Stimulated activated CD8-positive, alpha-beta memory T cell treated with anti-CD3 and anti-CD28 coated beads, Interleukin-15, amount 100 ng/mL, for 4 hours (primary cell): ENCODE data around the gene CDH15.
"Not testable (repeated sequence)": the region's sequence is repeated elsewhere in the genome, so short reads cannot be mapped to it uniquely, and the experiment has no call there.

Source experiments
- DNase-seq, 2 donors: peaks; one replicate each; pipeline ENCODE4 v3.0.0-alpha.2; 2020; ENCODE audit warnings: low read depth in 2 of 2

Gene CDH15

DNA sequence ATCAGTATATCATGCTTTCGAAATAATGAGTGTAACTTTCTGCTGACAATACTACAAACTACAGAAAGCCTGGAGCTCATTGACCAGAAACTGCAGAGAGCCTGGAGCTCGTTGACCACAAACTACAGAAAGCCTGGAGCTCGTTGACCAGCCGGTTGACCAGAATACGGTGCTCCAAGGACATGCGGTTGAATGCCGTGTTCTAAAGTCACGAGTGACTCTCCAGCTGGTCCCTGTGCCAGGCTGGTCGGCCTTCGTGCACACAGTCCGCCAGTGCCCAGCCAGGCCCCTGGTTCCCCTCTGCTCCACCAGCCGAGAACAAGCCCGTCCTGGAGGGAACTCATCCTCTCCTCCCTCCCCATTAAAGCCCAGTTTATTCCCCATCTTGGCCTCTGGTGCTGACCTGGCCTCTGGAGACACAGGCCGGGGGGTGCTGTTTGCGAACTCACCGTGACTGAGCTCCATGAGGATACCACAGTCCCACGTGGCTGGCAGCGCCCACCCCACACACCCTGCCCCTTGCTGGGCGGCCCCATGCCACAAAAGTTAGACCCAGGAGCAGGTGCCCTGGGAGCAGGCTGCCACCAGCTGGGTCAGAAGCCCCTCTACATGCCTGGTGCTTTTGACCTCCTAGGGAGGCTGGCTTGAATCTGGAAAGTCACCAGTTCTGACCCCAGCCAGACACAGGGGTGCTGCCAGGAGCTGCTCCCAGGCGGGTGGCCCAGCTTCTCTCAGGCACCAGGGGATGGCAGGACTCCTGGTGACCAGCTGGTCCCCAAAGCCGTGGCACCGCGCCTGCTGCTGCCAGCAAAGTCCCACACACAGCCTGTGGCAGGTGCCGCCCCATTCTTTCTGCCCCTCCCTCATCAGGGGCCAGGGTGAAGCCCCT, 15.5 kb upstream of the CDH15 start:
- DNase-seq, result no peak

DNA sequence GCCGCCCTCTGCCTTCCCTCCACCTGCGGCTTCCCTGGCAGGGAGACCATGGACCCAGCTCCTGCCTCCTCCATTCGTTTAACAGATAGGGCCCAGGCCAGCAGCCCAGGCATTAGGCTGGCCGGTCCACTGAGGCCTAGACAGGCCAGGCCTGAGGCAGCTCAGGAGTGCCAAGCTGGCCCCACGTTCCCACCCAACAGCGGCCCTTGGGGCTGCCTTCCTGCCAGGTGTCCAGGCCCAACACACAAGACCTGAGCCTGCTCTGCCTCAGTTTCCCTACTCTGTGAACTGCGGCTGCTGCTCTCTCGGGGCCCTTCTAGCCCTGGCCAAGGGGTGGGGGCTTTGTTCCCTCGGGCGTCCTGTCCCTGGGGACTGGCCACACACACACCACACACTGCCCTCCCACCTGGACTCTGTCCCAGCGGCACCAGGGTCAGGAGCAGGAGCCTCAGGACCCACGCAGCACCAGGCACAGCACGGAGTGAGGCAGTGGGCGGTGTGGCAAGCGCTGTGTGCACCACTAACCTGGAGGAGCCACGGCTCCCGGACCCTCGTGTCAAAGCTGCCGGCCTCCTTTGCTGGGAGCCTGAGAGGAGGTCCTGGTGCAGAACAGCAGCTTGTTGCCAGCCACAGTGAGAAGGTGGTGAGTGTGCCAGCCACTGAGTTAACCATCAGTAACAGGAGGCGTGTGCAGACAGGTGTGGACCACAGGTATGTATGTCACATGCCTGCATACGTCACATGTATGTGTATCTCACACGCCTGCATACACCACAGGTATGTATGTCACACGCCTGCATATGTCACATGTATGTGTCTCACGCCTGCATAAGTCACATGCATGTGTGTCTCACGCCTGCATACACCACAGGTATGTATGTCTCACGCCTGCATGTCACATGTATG, 14.6 kb upstream of the CDH15 start:
- no peak for DNase-seq

DNA sequence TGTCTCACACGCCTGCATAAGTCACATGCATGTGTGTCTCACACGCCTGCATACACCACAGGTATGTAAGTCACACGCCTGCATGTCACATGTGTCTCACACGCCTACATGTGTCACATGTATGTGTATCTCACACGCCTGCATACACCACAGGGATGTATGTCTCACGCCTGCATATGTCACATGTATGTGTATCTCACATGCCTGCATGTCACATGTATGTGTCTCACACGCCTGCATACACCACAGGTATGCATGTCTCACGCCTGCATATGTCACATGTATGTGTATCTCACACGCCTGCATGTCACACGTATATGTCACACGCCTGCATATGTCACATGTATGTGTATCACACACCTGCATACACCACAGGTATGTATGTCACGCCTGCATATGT, 13.8 kb upstream of the CDH15 start:
- no peak for DNase-seq

DNA sequence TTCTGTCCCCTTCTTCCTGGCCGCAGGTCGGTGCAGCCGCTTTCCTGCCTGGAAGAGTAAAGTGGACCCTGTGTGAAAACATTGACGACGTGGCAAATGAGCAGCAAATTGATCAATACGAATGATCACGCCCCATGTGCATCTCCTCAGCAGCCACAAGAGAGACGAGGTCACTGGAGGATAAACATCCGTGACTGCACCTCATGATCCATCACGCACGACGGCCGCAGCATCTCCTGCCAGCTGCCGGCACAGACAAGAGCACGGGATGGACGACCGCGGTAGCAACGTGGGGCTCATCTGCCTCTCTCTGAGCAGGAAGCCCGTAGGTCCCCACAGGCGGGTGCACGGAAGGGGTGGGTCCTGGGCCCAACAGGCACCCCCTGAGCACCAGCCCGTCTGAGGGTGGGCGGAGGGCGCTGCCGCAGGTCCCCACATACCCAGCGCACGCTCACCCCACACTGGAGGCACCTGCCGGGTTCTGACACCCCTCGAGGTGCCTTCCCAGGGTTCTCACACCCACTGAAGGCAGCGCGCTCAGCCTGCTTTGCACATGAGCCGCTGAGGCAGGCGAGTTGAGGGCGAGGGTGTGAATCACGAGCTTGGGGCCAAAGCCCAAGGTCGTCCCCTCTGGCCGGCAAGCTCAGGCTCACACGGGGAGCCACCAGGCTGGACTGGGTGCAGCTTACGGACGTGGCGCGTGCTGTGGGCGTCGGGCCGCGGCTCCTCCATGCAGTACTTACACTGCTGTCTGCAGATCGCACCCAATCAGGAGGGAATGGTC, 12.3 kb upstream of the CDH15 start:
- DNase-seq, result no peak

DNA sequence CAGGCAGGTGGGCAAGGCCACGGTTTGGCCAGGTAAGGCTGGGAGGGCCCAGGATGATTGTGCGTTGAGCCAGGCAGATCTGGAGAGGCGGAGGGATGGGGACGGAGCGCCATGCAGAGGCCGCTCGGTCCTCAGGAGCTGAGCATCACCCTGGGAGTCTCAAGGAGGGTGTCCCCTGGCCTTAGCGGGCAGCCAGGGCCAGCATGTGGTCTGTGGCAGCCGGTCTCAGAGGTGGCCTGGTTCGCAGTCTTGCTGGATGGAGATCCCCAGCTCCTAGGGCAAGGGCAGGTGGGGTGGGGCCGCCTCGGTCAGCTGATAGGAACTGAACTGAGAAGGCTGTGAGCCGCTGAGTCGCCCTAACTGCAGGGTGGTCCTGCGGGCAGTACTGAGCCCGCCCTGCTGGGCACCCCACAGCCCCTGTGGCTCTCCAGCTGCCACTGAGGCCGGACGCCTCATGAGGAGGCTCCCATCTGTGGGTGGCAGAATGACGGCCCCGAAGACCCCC, 11.6 kb upstream of the CDH15 start:
- DNase-seq, result no peak

DNA sequence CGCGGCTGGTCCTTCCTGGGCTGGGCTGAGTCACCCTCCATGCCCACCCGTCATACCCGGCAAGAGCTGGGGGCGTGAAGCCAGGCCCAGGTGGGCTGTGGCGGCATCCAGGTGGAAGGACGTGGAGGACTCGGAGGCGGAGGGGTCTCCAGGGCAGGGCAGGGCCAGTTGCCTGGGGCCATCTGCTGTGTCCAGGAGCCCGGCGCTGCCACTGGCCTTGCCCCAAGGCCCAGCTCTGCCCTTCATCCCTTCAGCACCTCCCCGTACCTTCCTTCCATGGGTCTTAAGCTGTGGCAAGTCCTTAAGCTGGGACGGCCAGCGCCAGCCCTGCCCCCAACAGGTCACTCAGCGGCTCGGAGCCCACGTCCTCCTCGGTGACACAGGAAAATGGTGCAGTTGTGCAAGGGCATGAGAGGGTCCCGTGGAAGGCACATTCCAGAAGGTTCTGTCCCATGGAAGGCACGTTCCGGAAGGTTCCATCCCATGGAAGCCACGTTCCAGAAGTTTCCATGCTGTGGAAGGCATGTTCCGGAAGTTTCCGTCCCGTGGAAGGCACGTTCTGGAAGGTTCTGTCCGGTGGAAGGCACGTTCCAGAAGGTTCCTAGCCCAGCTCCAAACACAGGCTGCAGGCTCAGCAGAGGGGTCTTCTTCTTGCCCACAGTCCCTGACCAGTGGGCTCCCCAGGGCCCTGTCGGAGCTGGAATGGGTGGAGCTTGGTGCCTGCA, 10.4 kb upstream of the CDH15 start:
- no peak for DNase-seq

DNA sequence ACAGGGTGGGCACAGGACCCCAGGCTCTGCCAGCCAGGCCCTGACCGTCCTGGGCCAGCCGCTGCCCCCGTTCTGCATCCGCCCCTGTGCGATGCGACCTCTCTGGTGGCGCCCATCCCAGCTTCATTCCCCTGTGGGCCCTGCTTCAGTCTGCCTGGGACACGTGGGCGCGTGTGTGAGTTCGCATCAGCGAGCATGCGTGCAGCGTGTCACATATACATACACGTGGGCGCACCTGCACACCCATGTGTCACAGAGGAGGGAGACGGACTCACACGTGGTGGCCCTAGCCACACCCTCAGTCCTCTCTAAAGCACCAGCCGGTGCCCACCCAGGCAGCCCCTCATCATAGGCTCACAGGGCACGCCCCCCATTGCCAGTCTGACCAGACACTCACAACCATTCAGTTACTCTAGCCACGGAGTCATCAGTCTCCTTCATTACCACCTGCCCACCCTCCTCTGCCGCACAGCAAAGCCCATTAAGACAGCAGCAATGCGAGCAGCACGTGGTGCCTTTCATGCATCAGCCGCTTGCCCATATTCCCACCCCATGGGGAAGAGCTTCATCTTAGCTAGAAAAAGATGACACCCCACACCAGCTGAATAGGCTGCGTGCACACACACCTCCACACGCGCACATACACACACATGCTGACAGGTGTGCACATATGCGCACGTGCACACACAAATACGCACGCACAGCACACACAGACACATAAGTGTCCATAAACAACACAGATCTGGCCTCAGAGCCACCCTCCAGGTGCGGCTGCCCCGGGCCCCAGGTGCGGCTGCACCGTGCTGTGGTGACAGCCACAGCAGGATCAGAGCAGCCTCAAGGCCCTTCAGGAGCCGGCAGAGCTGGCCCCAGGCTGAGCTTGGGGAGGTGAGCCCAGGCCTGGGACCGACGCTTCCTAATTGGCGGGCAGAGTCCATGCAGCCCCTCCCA, 9.5 kb upstream of the CDH15 start:
- no peak for DNase-seq

DNA sequence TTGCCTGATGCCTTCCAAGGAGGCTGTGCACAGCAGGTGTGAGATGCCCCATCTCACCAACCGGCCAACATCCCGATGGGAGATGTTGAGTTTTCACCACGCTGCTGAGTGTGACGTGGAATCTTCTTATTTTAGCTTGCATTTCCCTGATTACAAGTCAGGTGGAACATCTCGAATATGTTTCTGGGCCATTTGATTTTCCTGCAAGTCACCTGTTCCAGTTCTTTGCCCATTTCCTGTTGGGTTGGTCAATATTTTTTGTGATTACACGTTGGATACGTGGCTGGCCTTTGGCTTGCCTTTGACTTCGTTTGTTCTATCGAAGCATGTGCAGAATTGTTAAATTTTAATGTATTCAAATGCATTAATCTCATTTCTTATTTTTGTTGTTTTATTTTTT, 8.3 kb upstream of the CDH15 start:
- DNase-seq, result no peak

DNA sequence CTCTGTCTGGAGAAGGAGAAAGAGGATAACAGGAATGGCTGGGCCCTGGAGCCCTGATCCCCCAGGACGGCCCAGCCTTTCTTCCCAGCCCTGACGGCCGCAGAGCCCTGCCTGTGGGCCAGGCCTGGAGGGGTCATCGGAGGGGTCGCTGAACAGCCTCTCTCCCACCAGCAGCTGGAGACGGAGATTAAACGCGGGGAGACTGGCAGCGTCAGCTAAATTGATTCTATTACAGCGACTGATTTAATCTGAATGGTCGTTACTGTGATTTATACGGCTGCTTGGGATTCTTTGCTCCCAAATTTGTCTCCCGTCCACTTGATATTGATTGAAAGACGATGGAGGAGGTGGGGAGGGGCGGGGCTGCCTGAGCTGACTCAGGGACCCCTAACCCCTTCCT, 7.1 kb upstream of the CDH15 start:
- no peak for DNase-seq

DNA sequence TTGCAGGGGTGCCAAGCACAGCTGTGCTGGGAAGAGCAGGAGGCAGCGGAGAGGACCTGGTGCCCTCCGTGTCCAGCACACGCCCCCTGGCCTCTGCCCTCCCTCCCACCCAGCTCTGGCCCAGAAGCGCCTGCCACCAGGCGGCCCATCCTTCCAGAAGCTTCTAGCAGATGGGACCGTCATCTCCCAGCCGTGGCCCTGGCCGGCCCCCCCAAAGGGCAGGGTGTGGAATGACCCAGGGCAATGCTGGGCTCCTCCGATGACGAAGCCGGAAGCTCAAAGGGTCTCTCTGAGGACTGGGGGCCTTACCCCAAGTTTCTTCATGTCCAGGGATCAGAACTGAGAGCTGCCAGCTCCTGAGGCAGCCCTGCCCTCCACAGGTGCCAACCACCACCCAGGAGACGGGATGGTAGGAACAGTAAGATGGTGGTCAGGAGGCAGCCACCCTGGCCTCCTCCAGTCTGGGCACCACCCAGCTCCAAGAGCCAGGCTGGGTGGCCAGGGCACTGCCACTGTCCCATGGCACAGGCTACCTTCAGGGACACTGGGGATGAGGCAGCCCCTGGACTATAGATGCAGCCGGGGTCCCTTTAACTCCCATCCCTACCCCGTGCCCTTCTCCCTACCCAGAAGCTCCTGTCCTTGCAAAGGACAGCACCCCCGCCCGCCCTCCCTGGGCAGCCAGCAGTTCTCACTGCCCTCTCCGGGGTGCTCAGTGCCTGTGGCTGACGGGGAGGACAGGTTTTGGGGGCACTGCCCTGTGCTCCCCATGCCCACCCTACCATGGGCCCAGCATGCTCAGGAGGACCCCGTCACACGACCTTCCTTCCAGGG, 6.5 kb upstream of the CDH15 start:
- no peak for DNase-seq

DNA sequence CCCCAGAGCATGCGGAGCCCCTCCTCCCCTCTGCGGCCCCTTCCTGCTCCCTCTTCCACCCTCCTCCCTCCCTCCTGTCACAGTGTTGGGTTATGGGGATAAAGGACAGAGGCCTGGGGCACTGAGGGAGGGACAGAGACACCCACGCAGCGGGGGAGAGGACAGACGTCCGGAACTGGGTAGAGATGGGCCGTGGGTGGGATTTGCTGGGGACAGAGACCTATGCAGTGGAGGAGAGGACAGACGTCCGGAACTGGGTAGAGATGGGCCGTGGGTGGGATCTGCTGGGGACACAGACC, 5.9 kb upstream of the CDH15 start:
- DNase-seq, result not testable (repeated sequence)

DNA sequence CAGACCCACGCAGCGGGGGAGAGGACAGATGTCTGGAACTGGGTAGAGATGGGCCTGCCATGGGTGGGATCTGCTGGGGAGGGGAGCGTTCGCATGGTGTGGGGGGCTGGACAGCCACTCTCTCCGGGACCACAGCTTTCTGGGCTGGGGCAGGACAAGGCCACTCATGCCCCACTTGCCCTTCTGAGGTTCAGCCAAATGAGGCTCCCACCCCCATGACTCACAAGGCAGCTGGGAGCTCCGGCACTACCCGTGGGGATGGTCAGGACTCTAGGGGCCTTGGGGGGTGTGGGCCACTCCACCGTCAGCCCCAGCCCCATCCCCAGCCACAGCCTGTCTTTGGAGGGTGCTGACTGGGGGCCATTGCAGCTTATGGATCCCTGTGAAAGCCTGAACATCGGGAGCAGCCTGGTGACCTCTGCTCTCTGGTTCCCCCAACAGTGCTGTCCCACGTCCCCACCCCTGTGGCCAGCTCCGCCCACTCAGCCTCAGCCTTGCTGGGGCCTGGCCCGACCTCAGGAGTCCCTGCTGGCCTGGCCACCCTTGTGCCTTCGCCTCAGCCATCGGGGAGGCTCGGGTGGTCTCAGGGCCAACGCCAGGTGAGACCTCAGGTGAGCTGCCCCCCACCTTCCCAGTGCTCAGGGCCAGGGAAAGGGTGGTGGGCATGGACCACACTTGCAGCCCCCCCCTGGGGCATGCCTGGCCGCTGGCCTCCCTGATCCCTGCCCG, 4.7 kb upstream of the CDH15 start:
- no peak for DNase-seq

DNA sequence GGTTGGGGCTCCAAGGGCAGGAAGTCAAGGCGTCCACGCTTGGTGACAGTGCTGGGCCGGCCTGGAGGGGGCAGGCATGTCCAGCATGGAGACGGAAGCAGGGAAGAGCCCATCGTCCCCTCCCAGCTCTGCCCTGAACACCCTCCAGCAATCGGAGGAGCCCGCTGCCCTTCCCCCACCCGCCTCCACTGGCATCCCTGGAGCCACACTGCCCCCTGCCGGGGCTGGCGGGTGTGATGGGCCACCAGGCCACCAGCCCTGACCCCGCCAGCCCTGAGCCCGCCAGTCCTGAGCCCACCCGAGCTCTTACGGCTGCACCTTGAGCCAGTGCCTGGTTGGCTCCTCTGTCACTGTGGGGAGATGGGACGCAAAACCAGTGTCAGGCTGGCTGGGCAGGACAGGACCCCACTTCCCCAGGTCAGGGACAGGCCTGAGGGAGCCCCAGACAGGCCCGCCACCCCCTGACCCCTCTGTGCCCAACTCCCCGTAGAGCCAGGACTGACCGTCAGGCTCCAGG, 4.1 kb upstream of the CDH15 start:
- DNase-seq, result peak; percentile 56 to 59

DNA sequence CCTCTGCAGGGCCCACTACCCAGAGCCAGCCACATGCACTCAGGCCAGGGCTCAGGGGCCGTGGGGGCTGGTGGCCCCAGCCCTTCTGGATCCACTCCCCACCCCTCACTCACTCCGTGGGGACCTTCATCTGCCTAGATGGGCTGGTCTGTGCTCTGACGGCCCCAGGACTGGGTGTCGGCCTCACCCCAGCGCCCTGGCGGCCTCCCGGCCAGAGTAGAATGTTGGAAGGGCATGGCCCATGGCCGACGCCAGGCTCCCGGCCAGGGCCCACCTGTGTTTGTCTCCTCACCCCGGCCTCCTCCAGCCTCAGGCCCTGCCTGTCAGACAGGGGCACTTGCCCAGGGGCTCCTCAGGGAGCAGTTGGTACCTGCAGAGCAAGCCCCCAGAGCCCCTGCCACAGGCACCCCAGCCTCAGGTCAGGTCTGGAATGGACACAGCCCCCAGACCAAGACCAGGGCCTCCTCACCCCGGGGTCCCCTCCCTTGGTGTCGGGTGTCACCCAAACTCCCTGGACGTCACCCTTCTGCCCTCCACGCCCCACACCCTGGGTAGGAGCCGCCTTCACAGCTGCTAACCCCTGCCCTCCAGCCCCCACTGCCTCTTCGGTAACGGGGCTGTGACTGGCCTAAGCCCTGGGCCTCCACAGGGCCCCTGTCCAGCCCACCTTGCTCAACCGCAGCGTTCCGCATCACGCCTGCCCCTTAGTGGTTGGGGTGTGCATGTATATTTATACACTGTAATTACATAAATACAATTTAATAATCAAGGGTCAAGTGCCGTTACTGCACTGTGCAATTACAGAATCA, 3.0 kb upstream of the CDH15 start:
- no peak for DNase-seq

DNA sequence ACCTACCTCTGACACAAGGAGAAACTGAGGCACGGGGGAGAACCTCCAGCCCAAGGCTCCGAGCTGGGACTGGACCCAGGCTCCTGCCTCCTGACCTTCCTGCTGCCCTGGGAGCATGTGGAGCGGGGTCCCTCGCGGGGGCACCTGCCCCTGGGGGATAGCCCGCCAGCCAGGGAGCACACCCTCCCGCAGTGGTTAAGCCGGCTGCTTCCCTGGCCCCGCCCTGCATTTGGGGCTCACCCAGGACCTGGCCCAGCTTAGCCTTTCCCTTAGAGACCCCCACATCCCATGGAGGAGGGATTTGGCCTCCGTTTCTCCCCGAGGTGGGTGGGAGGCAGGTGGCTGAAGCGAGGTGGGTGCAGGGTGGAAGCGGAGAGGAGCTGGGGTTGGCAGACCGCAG, 1.8 kb upstream of the CDH15 start:
- no peak for DNase-seq

DNA sequence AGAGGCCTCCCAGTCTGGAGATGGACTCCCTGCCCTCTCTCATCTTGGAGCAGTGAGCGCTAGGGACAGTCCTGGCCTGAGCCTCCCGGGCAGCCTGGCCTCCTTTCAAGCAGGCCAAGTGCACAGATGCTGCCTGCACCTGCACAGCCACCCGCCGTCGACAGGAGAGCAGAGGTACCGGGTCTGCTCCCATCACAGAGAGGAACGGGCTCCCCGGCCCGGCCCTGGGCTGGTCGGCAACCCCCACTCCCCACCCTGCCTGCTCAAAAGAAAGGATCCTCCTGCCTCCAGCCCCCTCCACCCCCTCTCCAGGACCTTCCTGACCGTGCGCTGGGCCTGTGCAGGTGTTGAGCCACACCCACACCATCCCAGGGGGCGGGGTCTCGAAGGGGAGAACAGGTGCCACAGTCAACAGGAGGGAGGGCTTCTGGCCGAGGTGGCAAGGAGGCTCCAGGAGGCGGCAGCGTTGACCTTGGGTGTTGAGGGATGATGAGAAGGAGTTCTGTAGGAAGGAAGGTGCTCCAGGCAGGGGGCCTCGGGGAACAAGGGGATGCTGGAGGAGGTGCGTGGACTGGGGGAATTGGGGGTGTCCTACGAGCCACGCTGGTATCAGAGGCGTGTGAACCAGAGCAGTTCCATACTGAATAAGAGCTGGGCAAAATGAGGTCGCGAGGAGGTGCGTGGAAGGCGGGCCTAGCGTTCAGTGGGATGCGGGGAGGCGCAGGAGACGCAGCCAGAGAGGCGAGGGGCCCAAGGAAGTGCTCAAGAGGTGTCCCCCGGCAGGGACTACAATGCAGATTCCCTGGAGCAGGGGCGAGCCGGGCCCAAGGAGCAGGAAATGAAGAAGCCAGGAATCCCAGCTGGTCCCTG, 967 bp upstream of the CDH15 start:
- DNase-seq, result no peak

DNA sequence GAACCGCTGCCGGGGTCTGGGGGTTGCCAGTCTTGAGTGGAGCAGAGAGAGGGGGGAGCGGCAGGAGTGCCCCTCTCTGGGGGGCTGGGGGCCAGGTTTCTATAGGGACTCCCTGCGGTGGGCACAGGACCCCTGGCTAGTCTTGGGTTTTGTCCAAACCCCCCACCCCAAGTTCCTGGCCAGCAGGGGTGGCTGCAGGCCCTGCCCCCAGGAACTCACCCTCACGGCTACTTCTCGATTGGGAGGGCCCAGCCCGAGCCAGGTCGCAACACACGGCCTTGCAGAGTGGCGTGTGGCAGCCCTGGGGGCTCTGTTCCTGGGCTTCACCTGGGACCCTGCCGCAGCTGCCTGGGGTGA, 601 bp downstream of the CDH15 start:
- DNase-seq, result no peak
